NCI-H2196 (cell line): ENCODE results near the gene CALM3.
"Not testable (repeated sequence)": the region's sequence is repeated elsewhere in the genome, so short reads cannot be mapped to it uniquely, and the experiment has no call there.

Experiments
- DNase-seq: peaks from one replicate; lab custom pipeline; 2025; ENCODE audit not compliant: unreplicated experiment; lab: John Stamatoyannopoulos, UW

The CALM3 gene

GRCh38 chr19:46601318-46602224 lies at the start of gene CALM3:
Gene CALM3, plus strand, starts transcription at chr19:46601330. Its CDS starts 105 bp downstream, at chr19:46601435.
- no peak for DNase-seq

- no peak for DNase-seq
These were observed 48.2 kb upstream of the CALM3 start for GRCh38 chr19:46552891-46553290.

DNA sequence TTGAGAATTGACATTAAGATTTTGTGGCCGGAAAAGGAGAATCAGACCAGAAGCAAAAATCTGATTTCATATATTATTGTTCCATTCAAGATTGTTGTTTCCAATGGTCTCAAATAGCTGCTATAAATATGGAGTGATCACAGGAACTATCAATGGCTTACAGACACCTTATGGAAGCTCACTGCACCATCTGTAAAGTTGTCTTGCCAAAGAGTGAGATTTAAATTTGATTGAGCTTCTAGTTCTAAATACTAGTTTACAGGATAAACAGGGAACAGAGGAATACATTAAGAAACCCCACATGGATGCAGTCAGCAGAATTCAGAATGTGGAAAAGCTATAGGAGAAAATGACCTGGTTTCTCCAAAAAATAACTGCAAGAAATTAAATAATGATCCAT lies 47.0 kb upstream of the CALM3 start:
- no peak for DNase-seq

GRCh38 chr19:46555628-46556280 lies 45.4 kb upstream of the CALM3 start:
- no peak for DNase-seq

GRCh38 chr19:46556471-46556870 lies 44.7 kb upstream of the CALM3 start:
- DNase-seq, result not testable (repeated sequence)

- DNase-seq, result no peak
These were observed 41.9 kb upstream of the CALM3 start for GRCh38 chr19:46559203-46559602.

DNA sequence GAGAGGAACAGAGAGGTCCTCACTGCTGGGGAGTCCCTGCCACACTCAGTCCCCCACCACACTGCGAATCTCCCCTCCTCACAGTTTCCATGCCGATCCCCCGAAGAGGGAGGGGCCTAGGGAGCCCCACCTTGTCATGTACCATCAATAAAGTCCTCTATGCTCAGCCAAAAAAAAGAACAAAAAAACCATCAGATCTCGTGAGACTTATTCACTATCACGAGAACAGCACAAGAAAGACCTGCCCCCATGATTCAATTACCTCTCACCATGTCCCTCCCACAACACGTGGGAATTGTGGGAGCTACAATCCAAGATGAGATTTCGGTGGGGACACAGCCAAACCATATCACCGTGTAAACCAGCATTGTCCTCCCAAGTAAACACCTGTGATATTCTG lies 41.5 kb upstream of the CALM3 start:
- DNase-seq, result not testable (repeated sequence)

GRCh38 chr19:46564701-46565100 lies 36.4 kb upstream of the CALM3 start:
- DNase-seq, result no peak

- DNase-seq, result no peak
These were observed 29.6 kb upstream of the CALM3 start for GRCh38 chr19:46571495-46571894.

- no peak for DNase-seq
These were observed 27.2 kb upstream of the CALM3 start for GRCh38 chr19:46573679-46574498.

- DNase-seq, result no peak
These were observed 26.6 kb upstream of the CALM3 start for GRCh38 chr19:46574533-46574932.

GRCh38 chr19:46578450-46578849 lies 22.7 kb upstream of the CALM3 start:
- no peak for DNase-seq

DNA sequence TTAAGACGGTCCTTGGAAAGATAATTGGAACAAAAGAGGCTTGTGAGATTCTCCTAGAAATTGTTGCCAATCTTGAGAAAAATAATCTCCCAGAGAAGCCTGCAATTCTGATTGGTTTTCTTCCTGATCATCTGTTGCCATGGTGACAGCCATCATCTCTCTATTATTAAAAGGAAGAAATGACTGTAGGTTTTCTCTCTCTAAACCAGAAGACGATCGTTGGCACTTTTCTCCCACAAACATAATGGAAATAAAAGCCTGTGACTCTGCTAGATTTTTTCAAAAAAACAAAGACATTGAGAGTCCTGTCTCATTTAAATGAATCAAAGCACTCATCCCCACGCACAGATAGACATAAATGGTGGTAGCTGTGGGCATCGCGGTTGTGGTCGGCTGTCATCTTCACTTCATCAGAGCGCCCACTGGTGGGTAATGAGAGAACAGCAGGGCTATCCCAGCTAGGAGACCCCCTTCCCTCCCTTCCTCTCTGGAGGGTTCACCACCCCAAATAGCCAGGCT lies 21.7 kb upstream of the CALM3 start:
- DNase-seq, result peak; percentile 12

DNA sequence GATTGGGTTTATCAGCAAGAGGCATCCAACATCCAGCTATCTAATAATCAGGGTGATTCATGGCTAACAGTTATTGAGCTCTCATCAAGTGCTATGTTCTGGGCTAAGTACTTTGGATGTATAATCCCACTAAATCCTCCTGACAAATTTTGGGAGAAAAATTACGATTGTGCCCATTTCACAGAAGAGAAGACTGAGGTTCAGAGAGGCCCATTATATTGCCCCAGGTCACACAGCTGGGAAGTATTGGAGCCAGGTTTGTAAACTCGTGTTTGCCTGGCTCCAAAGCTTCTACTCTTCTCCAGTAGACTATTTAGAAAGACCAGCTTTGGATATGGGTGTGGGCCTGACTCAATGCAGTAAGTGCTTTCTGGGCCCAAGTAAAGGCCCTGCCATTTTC lies 20.9 kb upstream of the CALM3 start:
- no peak for DNase-seq

GRCh38 chr19:46585539-46585938 lies 15.6 kb upstream of the CALM3 start:
- no peak for DNase-seq

DNA sequence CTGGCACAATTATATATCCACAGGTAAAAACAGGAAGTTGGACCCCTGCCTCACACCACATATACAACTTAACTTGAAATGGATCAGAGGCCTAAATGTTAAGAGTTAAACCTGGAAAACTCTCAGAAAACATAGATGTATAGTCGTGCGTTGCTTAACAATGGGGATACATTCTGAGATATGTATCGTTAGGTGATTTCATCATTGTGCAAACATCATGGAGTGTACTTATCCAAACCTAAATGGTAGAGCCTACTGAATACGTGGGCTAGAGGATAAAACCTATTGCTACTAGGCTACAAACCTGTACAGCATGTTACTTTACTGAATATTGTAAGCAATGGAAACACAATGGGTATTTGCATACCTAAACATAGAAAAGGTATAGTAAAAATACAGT lies 14.8 kb upstream of the CALM3 start:
- DNase-seq, result no peak

GRCh38 chr19:46587861-46588260 lies 13.3 kb upstream of the CALM3 start:
- no peak for DNase-seq

- no peak for DNase-seq
These were observed 9.9 kb upstream of the CALM3 start for GRCh38 chr19:46591254-46591653.

DNA sequence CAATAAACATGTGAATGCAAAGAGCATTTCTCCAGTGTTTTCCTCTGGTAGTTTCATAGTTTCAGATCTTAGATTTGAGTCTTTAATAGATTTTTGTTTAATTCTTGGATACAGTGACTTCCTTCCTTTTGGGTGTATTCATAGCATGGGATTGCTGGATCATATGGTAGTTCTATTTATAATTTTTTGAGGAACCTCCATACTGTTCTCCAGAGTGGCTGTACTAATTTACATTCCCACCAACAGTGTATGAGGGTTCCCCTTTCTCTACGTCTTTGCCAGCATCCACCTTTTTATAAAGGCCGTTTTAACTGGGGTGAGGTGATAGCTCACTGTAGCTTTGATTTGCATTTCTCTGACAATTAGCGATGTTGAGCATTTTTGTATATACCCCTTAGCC lies 9.3 kb upstream of the CALM3 start:
- no peak for DNase-seq

GRCh38 chr19:46596008-46596407 lies 5.1 kb upstream of the CALM3 start:
- no peak for DNase-seq

GRCh38 chr19:46598372-46598917 lies 2.7 kb upstream of the CALM3 start:
- no peak for DNase-seq
